SU-DHL-6 (cell line): ENCODE data around the gene SUN2.

ENCODE experiments used
- H2AFZ ChIP-seq: fragments of 200-600 bp; sonication (generic); 2 replicates; pipeline ENCODE4 v1.6.1; 2014; ENCODE audit warnings: low read depth, mild to moderate bottlenecking, moderate library complexity, mixed read lengths, antibody characterized with exemption, low read length; ENCODE audit not compliant: severe bottlenecking
- H3F3A ChIP-seq: fragments of 200-600 bp; shearing (Covaris generic); 2 replicates; pipeline ENCODE4 v1.6.0; 2016; ENCODE audit warnings: antibody characterized with exemption, mild to moderate bottlenecking; ENCODE audit not compliant: insufficient read depth
- H3K27ac ChIP-seq: fragments of 200-600 bp; sonication (generic); 2 replicates; pipeline ENCODE4 v1.5.1; 2016; ENCODE audit warnings: low read depth, mild to moderate bottlenecking, low read length, moderate library complexity, mixed read lengths
- H3K27me3 ChIP-seq: fragments of 200-600 bp; sonication (generic), shearing (Covaris generic); 2 replicates; pipeline ENCODE4 v1.6.0; 2014; ENCODE audit warnings: mild to moderate bottlenecking, low read length
- H3K36me3 ChIP-seq: fragments of 200-600 bp; sonication (generic); 2 replicates; pipeline ENCODE4 v1.6.1; 2014; ENCODE audit warnings: mild to moderate bottlenecking, low read length, mixed read lengths
- H3K4me2 ChIP-seq: fragments of 300-600, 200-600 bp; shearing (Covaris generic), sonication (generic); 2 replicates; pipeline ENCODE4 v1.6.0; 2014; ENCODE audit warnings: low read length, low read depth, mild to moderate bottlenecking; ENCODE audit not compliant: poor library complexity, severe bottlenecking
- H3K4me3 ChIP-seq: fragments of 200-600 bp; sonication (generic); 2 replicates; pipeline ENCODE4 v1.5.1; 2014; ENCODE audit warnings: antibody characterized with exemption, low read length, mild to moderate bottlenecking, mixed read lengths; ENCODE audit not compliant: insufficient read depth, poor library complexity, severe bottlenecking
- H3K79me2 ChIP-seq: fragments of 200-600 bp; sonication (generic); 2 replicates; pipeline ENCODE4 v1.6.1; 2014; ENCODE audit warnings: mild to moderate bottlenecking, low read length, moderate library complexity; ENCODE audit not compliant: insufficient read depth
- H3K9ac ChIP-seq: fragments of 200-600 bp; sonication (generic); 2 replicates; pipeline ENCODE4 v1.7.0; 2014; ENCODE audit warnings: mild to moderate bottlenecking, low read length
- H3K9me2 ChIP-seq: fragments of 200-600 bp; sonication (generic); replicated peaks from 2 replicates; pipeline ENCODE4 v1.6.1; 2014; ENCODE audit warnings: low read length; ENCODE audit not compliant: insufficient read depth
- H3K9me3 ChIP-seq: fragments of 200-600 bp; sonication (generic); 2 replicates; pipeline ENCODE4 v1.6.1; 2014; ENCODE audit warnings: low read length, mixed read lengths; ENCODE audit not compliant: insufficient read depth
- H4K20me1 ChIP-seq: fragments of 200-600 bp; sonication (generic); 2 replicates; pipeline ENCODE4 v1.6.1; 2014; ENCODE audit warnings: low read depth, mild to moderate bottlenecking, antibody characterized with exemption, low read length, moderate library complexity, mixed read lengths
- EZH2phosphoT487 ChIP-seq: fragments of 200-600 bp; sonication (generic), shearing (Covaris generic); conservative IDR thresholded peaks from 2 replicates; pipeline ENCODE4 v1.6.1; 2018; ENCODE audit warnings: mild to moderate bottlenecking, antibody characterized with exemption, low read length, moderate library complexity, mixed read lengths
- TF ChIP-seq, protein P1 (sequence below): fragments of 200-600 bp; sonication (generic); IDR thresholded peaks from one replicate; pipeline ENCODE4 v1.5.1; 2017; ENCODE audit warnings: antibody characterized with exemption, mild to moderate bottlenecking, low read length, moderate library complexity; ENCODE audit not compliant: insufficient read depth, poor library complexity, severe bottlenecking

The SUN2 gene

DNA sequence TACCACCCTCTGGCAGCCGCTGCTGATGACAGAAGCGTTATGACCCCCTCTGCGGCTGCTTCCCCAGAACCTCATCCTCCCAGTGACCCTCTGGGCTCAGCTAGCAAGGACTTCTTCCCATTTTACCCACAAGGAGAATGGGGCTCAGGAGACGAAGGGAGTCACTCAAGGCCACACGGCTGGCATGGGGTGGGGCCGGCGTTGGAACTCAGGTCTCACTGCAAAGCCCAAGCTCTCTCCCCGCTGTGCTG is 16.8 kb upstream of the SUN2 start:
- Histone ChIP-seq H3K9ac (no peak overlapping the region), H2AFZ (no peak overlapping the region)

GRCh38 chr22:38770257-38770949 is 14.6 kb upstream of the SUN2 start:
- Histone ChIP-seq H4K20me1 (no peaks in the 10 kb centered on the region), H3K9me3 (no peaks in the 10 kb centered on the region), H3K4me3 (no peak overlapping the region), H3K9me2 (no peaks in the 10 kb centered on the region), H3K27me3 (no peaks in the 10 kb centered on the region), H3K4me2 (no peak overlapping the region), H3K27ac (no peak overlapping the region), H3F3A (no peaks in the 10 kb centered on the region), H3K36me3 (no peaks in the 10 kb centered on the region), H3K79me2 (no peaks in the 10 kb centered on the region), H3K9ac (no peak overlapping the region), H2AFZ (no peak overlapping the region)
- TF ChIP-seq, protein P1, sequence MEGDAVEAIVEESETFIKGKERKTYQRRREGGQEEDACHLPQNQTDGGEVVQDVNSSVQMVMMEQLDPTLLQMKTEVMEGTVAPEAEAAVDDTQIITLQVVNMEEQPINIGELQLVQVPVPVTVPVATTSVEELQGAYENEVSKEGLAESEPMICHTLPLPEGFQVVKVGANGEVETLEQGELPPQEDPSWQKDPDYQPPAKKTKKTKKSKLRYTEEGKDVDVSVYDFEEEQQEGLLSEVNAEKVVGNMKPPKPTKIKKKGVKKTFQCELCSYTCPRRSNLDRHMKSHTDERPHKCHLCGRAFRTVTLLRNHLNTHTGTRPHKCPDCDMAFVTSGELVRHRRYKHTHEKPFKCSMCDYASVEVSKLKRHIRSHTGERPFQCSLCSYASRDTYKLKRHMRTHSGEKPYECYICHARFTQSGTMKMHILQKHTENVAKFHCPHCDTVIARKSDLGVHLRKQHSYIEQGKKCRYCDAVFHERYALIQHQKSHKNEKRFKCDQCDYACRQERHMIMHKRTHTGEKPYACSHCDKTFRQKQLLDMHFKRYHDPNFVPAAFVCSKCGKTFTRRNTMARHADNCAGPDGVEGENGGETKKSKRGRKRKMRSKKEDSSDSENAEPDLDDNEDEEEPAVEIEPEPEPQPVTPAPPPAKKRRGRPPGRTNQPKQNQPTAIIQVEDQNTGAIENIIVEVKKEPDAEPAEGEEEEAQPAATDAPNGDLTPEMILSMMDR = no peak
- no peak for TF ChIP-seq EZH2phosphoT487

More for the DNA sequence above, 16.8 kb upstream of the SUN2 start:
- Histone ChIP-seq H3K79me2 (no peaks in the 10 kb centered on the region), H3F3A (no peaks in the 10 kb centered on the region), H3K36me3 (no peaks in the 10 kb centered on the region), H3K27me3 (no peaks in the 10 kb centered on the region), H3K9me3 (no peaks in the 10 kb centered on the region), H4K20me1 (no peaks in the 10 kb centered on the region), H3K4me2 (no peak overlapping the region), H3K4me3 (no peak overlapping the region), H3K9me2 (no peaks in the 10 kb centered on the region), H3K27ac (no peak overlapping the region)
- TF ChIP-seq EZH2phosphoT487 = no peak
- TF ChIP-seq, protein P1 = no peak

GRCh38 chr22:38768036-38768435 is 12.2 kb upstream of the SUN2 start:
- Histone ChIP-seq H3K9ac (no peak overlapping the region), H3K79me2 (no peaks in the 10 kb centered on the region), H3K9me2 (no peaks in the 10 kb centered on the region), H2AFZ (no peak overlapping the region), H3F3A (no peaks in the 10 kb centered on the region), H3K27ac (no peak overlapping the region), H3K4me3 (no peak overlapping the region), H4K20me1 (no peaks in the 10 kb centered on the region), H3K4me2 (no peak overlapping the region), H3K36me3 (no peaks in the 10 kb centered on the region), H3K9me3 (no peaks in the 10 kb centered on the region), H3K27me3 (no peaks in the 10 kb centered on the region)
- TF ChIP-seq, protein P1 = no peak
- TF ChIP-seq EZH2phosphoT487 = no peak
